HG03066 (cell line): ENCODE results near the gene PDE4D.
"Not testable (repeated sequence)": the region's sequence is repeated elsewhere in the genome, so short reads cannot be mapped to it uniquely, and the experiment has no call there.

ENCODE experiments used
- ATAC-seq: cut with Tn5 transposase; IDR thresholded peaks from one replicate; pipeline ENCODE4 v1.9.1; 2021; ENCODE audit warnings: low read depth; ENCODE audit not compliant: unreplicated experiment

The PDE4D gene

DNA sequence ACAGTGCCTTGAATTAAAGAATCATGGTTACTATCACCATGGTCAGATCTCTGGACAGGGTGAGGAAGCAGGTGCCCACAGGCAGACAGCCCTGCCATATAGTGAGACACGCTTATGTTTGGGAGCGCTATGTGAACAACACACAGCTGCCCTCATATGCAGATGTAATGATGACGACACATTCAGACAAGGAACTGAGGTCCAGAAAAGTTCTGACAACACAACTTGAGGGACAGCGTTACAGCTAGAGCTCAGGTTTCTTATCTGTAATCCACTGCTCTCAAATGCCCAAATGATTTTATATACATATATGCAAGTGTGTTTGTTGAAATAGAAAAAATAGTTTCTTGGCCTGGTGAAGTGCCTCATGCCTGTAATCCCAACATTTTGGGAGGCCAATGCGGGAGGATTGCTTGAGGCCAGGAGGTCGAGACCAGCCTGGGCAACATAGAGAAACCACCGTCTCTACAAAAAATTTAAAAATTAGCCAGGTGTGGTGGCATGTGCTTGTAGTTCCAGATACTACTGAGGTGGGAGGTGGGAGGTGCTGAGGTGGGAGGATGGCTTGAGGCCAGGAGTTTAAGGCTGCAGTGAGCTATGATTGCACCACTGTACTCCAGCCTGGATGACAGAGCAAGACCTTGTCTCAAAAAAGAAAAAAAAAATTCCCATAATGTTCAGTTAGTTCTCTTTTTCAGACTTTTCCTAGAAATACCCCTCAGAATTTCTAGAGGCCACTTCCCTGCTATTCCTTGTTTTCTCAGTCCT is 887.4 kb downstream of the PDE4D start:
- no peak for ATAC-seq

DNA sequence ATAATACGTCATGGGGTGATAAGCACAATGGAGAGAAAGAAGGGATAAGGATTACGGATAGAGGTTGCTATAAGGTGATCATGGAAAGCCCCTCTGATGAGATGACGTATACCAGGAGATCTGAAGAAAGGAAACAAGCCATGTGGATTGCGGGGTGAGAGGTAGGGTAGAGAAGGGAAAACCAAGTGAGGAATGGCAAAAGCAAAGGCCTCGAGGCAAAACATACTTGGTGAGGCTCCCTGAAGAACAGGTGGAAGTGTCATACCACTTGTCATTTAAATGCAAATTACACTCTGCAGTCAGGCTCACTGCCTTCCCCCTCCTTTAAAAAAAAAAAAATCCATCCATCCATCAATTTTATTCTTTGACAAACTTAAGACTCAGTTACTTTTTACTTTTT is 889.9 kb downstream of the PDE4D start:
- ATAC-seq = no peak

DNA sequence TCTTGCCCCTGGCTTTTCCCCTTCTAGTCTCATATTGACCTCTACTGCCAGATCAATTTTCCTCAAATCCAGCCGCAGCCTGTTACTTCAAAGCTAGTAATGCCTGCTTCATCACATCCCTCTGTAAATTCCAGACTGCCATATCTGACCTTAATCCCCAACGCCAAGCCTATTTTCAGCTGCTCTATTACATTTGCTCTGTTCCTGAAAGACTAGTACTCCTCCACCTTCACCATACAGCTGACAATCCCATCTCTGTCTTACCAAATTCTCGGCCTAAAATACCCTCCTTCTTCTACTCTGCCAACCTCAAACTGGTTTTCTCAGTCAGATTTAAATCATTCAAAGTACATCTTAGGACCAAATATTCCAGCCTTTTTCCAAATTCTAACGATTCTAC is 890.4 kb downstream of the PDE4D start:
- no peak for ATAC-seq

DNA sequence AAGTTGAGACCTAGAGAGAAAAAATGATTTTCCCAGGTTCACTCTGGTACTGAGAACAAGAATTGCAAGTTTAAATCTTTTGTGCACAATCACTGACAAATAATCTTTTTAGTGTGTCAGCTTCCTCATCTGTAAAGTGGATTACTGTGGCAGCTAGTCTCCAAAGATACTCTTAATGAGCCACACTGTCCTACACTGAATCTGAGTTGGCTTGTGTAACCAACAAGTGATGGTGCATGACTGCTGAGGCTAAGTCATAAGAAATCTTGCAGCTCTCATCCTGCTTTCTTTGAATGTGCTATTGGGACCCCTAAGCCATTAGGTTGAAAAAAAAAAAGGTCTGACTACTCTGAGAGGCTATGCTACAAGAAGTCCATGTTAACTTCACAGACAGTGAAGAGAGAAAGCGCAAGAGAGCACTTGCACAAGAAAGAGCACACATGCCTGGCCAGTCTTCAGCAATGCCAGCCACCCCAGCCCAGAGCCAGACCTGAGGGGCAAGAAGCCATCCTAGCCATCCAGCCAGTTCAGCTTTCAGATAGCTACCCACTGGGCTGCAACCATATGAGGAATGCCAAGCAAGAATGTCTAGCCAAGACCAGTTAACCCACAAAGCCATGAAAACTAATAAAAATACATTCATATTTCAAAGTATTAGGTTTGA is 891.2 kb downstream of the PDE4D start:
- no peak for ATAC-seq

DNA sequence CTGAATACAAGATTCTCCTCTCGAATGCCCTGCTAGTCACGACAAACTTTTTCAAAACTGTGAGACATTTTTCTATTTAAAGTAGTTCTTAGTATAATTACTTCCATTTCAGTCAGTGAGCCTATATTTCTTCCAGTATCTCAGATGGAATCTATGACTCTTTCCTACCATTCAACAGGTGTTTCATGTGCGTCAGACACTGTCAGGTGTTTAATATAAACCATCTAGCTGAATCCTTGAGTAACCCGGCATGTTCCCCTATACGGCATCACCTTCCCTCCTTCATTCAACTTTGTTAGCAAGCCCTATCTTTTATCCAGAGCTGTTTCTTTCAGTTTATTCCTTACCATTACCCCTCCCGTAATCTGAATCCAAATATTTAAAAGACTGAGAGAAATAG is 891.8 kb downstream of the PDE4D start:
- no peak for ATAC-seq

DNA sequence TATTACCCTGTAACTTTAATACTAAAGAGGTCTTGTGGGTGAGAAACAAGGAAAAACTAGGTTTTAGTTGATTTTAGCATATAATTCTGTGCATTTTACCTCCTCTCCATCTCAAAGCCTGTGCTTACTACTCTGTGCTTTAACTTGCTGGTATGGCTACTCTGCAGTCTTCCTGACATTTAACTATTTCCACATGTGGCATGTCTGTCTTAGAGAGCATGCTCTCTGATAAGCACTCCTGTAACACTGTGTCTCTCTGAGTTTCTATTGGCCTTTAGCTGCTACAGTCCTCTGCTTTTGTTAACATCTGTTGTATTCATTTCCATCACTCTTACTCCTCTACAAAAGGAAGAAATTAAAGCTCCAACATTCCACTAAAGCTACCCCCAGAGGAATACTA is 892.4 kb downstream of the PDE4D start:
- ATAC-seq = no peak

DNA sequence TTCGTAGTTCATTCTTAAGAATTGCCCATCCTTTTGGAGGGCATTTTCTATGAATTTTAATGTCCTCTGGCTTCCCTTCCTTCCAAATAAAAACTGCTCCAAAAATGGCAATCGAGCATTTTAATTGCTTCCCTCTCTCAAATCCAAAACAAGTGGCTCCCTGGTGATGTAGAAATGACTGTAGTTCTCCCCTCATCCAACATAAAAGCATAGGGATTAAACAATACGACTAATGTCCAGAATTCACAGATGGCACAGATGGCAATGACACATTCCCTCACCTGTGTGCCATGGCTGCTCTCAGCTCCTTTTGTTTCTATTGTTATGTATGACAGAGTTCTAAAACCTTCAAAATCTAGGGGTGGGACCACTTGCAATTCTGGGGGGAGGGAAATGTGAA is 893.3 kb downstream of the PDE4D start:
- ATAC-seq = no peak

DNA sequence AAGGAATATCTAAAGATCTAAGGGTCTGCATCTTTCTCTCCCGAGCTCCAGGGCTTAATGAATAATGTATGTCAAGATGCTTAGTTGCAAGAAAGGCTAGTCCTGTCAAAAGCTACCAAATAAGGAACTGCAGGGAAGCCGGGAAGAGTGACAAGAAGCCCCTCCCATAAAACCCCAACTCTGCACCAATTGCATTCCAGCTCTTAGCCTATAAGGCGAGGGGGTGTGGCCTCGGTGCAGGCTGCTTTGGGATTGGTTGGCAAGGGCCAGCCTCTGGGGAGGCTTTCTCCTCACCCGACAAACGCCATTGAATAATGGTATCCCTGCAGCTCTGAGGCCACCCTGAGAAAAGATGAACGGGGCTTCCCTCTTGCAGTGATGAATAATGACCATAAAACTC is 893.7 kb downstream of the PDE4D start:
- ATAC-seq = no peak

DNA sequence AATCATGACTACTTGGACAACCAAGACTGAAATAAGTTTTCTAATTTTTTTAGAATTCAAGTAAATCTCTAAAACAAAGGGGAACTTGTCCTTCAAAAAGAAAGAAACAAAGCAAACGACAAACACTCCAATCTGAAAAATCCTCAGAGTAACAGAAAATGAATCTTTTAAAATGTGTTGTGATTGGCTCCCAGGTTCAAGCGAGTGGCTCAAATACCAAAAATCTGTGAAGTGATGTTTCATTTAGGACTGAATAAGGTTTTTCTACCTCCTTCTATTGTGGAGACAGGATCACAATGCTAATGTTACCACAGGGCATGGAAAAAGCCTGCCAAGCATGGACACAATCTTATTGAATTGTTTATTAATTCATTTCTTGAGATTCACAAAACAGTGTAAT is 895.0 kb downstream of the PDE4D start:
- ATAC-seq = no peak

DNA sequence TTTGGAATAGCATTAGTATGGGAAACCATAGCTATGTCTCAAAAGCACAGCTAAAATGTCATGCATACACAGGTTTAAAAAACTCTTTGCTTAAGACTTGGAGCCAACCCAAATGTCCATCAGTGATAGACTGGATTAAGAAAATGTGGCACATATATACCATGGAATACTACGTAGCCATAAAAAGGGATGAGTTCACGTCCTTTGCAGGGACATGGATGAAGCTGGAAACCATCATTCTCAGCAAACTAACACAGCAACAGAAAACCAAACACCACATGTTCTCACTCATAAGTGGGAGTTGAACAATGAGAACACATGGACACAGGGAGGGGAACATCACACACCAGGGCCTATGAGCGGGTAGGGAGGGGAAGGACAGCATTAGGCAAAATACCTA is 897.7 kb downstream of the PDE4D start:
- not testable (repeated sequence) for ATAC-seq

DNA sequence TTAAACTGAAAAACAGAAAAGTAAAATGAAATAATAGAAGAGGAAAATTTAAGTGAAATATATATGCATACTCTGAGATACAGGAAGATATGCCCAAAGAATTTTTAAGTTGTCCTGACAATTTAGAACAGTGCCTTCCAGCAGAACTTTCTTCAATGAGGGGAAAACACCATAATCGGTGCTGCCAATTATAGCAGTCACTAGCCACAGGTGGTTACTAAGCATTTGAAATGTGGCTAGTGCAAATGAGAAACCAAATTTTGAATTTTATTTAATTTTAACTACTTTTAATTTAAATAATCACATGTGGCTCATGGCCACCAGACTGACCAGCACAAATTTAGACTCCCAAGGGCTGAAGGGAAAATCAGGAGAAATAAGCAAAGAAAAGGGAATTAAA is 900.1 kb downstream of the PDE4D start:
- ATAC-seq = no peak

DNA sequence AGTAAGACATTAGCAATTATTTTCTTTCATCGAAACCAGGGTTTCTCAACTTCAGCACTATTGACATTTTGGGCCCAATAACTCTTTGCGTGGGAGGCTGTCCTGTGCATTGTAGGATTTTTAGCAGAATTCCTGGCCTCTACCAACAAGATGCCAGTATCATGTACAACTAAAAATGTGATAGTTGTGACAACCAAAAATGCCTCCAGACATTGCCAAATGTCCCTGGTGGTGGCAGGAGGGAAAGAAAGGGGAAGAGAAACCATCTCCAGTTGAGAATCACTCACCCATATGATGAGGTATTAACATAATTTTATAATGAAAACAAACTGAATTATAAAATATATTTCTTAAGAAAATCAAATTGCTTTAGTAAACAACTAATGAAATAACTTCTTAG is 904.6 kb downstream of the PDE4D start:
- ATAC-seq = no peak

DNA sequence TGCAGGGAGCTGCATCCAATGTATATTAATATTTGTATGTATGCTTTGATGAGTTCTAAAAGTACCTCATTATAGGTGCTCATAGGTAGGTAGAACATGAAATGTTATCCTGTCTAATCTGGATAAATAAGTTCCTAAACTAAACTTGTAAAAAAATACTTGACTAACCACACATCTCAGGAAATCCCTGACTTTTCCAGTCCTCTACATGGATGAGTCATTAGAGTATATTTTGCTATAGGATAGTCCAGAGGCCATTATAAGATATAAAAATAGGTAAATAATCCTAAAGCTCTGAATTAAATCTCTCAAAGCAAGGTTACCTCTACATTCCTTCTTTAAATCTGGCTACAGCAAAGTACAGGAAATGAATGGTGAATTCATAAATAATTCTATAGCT is 906.3 kb downstream of the PDE4D start:
- ATAC-seq = no peak

DNA sequence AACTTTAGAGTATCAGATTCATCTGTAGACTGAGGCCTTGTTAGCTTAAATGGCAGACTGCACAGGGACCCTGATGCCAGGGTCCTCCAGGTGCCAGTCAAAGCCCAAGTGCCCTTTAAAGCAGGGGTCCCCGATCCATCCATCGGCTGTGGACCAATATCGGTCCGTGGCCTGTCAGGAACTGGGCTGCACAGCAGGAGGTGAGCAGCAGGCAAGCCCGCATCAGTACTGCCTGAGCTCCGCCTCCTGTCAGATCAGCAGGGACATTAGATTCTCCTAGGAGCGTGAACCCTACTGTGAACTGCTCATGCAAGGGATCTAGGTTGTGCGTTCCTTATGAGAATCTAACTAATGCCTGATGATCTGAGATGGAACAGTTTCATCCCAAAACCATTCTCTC is 907.2 kb downstream of the PDE4D start:
- ATAC-seq = no peak

DNA sequence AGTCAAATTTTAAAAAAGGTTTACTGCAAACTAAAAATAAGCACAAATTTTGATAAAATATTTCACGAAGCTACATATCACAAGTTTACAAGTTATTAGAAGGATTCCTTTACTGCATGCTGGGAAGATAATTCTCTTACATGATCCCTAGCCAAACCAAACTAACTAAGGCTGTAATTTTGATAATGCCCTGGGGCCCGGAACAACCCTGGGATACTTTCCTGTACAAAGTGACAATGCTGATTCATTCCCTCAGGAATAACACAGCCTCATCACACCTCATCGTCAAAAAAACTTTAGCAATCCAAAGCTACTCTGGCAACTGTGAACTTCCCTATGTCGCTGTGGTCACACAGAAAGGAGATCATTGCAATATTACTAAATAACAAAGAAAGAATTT is 907.8 kb downstream of the PDE4D start:
- no peak for ATAC-seq

DNA sequence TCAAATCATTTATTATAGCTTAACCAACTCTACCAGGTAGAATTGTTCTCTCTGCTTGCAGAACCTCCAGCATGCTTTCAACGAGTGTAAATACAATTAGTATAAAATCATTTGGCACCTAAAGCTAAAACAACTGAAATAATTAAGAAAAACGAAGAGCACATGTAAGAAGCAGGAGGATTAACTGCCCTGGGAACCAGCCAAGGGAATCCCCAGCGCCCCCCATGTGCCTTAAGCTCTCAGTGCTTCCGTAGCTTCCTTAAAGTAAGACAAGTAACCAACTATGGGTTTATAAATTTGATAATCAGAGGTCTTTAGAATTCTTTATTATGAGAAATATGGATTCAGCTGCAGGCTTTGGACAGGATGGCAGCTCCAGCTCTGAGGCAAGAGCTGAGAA is 908.2 kb downstream of the PDE4D start:
- ATAC-seq = no peak

DNA sequence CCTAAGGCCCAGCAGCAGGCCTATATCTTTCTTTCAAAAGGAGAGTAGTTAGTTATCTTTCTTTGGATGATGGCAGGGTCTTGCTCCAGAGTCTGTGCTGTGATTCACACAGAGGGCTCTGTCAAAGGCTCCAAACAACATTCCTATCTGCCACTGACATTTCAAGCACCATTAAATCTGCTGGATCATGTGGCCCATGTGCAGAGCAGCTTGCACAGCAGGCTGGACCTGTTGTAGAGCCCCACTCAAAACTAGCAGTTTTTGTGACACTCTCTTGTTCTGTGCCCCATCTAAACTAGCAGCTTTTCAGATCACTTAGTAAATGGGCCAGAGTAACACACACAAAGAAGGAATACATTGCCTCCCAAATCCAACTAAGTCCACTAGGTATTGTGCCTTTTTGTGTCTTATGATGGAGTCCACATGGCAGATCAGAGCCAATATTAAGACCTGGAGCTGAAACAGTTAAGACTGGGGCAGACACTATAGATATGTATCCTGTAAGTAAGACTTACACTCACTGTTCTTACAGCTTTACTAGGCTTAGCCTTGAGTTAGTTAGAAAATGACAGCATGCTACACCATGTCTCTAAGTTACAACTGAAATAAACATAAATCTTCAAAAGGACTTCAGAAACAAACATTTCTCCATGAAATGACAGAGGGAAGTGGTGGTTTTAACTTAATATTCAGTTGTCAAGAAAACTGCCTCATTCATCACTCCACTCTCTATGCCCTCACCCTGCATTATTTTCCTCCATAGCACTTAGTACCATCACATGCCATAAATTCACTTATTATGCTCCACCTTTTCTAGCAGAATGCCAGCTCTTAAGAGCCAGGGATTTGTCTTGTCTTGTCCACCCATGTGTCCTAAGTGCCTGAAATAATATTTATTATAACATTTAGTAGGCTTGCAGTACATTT is 909.7 kb downstream of the PDE4D start:
- ATAC-seq = no peak

DNA sequence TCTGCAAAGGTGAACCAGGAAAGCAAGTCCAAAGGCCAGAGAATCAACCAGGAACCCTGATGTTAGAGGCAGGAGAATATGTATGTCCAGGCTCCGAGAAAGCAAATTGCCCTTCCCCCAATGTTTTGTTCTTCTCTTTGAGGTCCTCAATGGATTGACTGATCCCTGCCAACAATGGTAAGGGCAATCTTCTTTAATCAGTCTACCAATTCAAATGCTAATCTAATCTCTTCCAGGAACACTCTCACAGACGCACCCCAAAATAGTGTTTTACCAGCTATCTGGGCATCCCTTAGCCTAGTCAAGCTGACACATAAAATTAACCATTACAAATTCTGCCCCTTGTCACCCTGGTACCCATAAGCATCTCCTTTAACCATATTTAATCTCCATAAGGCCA is 912.6 kb downstream of the PDE4D start:
- no peak for ATAC-seq

DNA sequence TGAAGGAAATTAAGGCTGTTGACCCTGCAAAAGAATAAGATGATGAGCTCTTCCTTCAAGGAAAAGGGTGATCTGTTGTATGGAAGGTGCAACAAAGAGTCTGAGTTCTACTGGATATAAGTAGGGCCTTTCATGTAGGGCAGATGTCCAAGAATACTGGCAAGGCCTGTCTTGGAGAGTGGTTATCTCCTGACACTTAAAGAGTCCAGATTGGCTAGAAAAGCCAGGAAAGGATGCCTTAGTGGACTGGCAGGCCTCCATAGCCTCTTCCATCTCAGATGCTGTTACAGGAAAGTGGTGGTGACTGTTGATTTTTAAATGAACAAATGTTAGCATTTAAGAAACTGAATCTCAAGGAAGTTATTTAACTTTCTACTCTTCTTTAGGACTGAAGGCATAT is 914.4 kb downstream of the PDE4D start:
- no peak for ATAC-seq

DNA sequence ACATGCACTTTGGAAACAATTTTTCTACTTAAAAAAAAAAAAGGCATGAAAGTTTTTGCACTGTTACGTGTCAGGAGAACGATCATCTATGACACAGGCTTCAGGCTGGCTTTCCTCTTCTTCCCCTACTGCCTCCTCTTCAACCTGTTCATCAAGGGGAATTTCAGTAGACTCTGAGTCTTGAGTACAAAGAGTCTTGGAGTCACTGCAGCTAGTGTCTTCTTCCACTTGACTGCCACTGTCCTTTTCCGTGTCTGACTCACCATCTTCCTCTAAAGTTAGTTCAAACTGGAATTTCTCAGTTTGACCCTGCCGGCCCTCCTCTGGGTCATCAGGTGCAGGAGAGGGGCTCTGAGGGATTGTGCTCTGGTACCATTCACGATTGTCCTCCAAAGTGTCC is 918.9 kb downstream of the PDE4D start:
- ATAC-seq = no peak

DNA sequence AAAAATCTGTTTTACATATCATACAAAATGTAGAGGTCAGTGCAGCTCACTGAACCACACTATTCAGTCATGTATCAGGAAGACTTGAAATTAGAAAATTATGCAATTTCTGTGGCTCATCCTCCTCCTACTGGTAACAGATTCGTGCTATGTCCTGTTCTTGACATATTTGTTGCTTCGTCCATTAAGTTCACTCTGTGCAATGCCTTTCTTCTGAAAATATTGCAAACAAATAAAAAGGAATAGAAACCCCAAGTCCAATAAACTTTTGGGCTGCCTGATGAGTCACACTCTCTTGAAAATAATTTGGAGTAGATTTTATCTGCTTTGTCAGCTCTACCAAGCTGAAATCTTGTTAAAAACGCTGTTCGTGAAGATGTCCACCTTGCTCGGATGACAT is 919.4 kb downstream of the PDE4D start:
- no peak for ATAC-seq
